Progenitor cell of endocrine pancreas (in vitro differentiated cells): ENCODE measurements around the gene RBM4B. TPM values are rescaled to one million over a fixed set of nuclear protein-coding genes. Genes with fewer than 3 reads are reported as not detected.

Experiments
- DNase-seq: peaks from one replicate; pipeline ENCODE4 v3.0.0; 2021; ENCODE audit warnings: low spot score; ENCODE audit not compliant: unreplicated experiment
- H3K27ac Mint-ChIP-seq: 2 replicates; pipeline ENCODE4 v1.8.0; 2021; ENCODE audit warnings: mild to moderate bottlenecking, moderate library complexity, mixed read lengths
- H3K27me3 Mint-ChIP-seq: 2 replicates; pipeline ENCODE4 v1.8.0; 2021; ENCODE audit warnings: mixed read lengths
- H3K36me3 Mint-ChIP-seq: 2 replicates; pipeline ENCODE4 v1.8.0; 2022; ENCODE audit warnings: mixed read lengths; ENCODE audit not compliant: insufficient read depth
- H3K4me1 Mint-ChIP-seq: 2 replicates; pipeline ENCODE4 v1.8.0; 2021; ENCODE audit warnings: low read depth, mixed read lengths
- H3K4me3 Mint-ChIP-seq: 2 replicates; pipeline ENCODE4 v1.8.0; 2021; ENCODE audit warnings: low read depth, mild to moderate bottlenecking, moderate library complexity, mixed read lengths
- H3K9me3 Mint-ChIP-seq: 2 replicates; pipeline ENCODE4 v1.8.0; 2021; ENCODE audit warnings: low read depth, mixed read lengths
- total RNA-seq: library from RNA; stranded (reverse); gene quantifications from 2 replicates; pipeline ENCODE4 v1.2.1, GENCODE V29; 2021
- TF ChIP-seq, protein P1 (sequence below): fragments of 200-600 bp; sonication (generic); IDR thresholded peaks from one replicate; pipeline ENCODE4 v1.5.0; 2021; ENCODE audit warnings: antibody characterized with exemption, mild to moderate bottlenecking; ENCODE audit not compliant: unreplicated experiment

RBM4B gene
- total RNA-seq, 1 donor from 2014 or later, result 71.0 TPM

- Mint-ChIP-seq H3K4me3 (no peak overlapping the region), H3K4me1 (peaks cover 2% of the 10 kb centered on the region), H3K36me3 (peaks cover 18% of the 10 kb centered on the region), H3K9me3 (no peaks in the 10 kb centered on the region), H3K27me3 (no peaks in the 10 kb centered on the region), H3K27ac (no peak overlapping the region)
- no peak for DNase-seq
- TF ChIP-seq, protein P1, sequence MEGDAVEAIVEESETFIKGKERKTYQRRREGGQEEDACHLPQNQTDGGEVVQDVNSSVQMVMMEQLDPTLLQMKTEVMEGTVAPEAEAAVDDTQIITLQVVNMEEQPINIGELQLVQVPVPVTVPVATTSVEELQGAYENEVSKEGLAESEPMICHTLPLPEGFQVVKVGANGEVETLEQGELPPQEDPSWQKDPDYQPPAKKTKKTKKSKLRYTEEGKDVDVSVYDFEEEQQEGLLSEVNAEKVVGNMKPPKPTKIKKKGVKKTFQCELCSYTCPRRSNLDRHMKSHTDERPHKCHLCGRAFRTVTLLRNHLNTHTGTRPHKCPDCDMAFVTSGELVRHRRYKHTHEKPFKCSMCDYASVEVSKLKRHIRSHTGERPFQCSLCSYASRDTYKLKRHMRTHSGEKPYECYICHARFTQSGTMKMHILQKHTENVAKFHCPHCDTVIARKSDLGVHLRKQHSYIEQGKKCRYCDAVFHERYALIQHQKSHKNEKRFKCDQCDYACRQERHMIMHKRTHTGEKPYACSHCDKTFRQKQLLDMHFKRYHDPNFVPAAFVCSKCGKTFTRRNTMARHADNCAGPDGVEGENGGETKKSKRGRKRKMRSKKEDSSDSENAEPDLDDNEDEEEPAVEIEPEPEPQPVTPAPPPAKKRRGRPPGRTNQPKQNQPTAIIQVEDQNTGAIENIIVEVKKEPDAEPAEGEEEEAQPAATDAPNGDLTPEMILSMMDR, result no peak
These were observed 36.2 kb upstream of the RBM4B start for GRCh38 chr11:66713746-66714480.

GRCh38 chr11:66710384-66710930 is 32.8 kb upstream of the RBM4B start:
- Mint-ChIP-seq H3K4me1 (no peaks in the 10 kb centered on the region), H3K27me3 (no peaks in the 10 kb centered on the region), H3K9me3 (no peaks in the 10 kb centered on the region), H3K4me3 (no peak overlapping the region), H3K36me3 (peaks cover 26% of the 10 kb centered on the region), H3K27ac (no peak overlapping the region)
- DNase-seq, result no peak
- TF ChIP-seq, protein P1, result no peak

GRCh38 chr11:66708701-66709100 is 31.0 kb upstream of the RBM4B start:
- Mint-ChIP-seq H3K9me3 (no peaks in the 10 kb centered on the region), H3K36me3 (peaks cover 20% of the 10 kb centered on the region)
- TF ChIP-seq, protein P1, result no peak

GRCh38 chr11:66708094-66708493 is 30.4 kb upstream of the RBM4B start:
- TF ChIP-seq, protein P1, result no peak
- H3K9me3 Mint-ChIP-seq, result no peaks in the 10 kb centered on the region
- no peak for DNase-seq
- no peaks in the 10 kb centered on the region for H3K4me1 Mint-ChIP-seq
- no peak overlapping the region for H3K4me3 Mint-ChIP-seq
- peaks cover 18% of the 10 kb centered on the region for H3K36me3 Mint-ChIP-seq
- no peak overlapping the region for H3K27ac Mint-ChIP-seq
- H3K27me3 Mint-ChIP-seq, result no peaks in the 10 kb centered on the region

More at GRCh38 chr11:66708701-66709100, 31.0 kb upstream of the RBM4B start:
- no peak overlapping the region for H3K27ac Mint-ChIP-seq
- H3K27me3 Mint-ChIP-seq, result no peaks in the 10 kb centered on the region
- no peaks in the 10 kb centered on the region for H3K4me1 Mint-ChIP-seq
- DNase-seq, result no peak
- no peak overlapping the region for H3K4me3 Mint-ChIP-seq

- Mint-ChIP-seq H3K36me3 (peaks cover 18% of the 10 kb centered on the region), H3K9me3 (no peaks in the 10 kb centered on the region), H3K4me1 (no peaks in the 10 kb centered on the region), H3K27me3 (no peaks in the 10 kb centered on the region), H3K27ac (no peak overlapping the region), H3K4me3 (no peak overlapping the region)
- DNase-seq, result no peak
- TF ChIP-seq, protein P1, result no peak
These were observed 29.8 kb upstream of the RBM4B start for GRCh38 chr11:66707486-66707885.
